Astrocyte of the spinal cord (primary cell): Measurements from ENCODE around the gene TRIM41.

ENCODE experiments used
- DNase-seq: peaks from one replicate; pipeline ENCODE4 v3.0.0; 2011; ENCODE audit warnings: low read depth, low spot score
- H3K4me3 ChIP-seq: 2 replicates; pipeline ENCODE4 v1.5.1; 2011; ENCODE audit warnings: low read depth, mild to moderate bottlenecking, low read length, moderate library complexity
- in situ Hi-C: cut with HindIII; loops from 2 replicates; pipeline ENCODE4 v1.10.0; 2017; ENCODE audit warnings: low sequenced_read_pairs
- TF ChIP-seq, protein P1 (sequence below): IDR thresholded peaks from 2 replicates; pipeline ENCODE4 v1.5.1; 2012; ENCODE audit warnings: low read depth, mild to moderate bottlenecking, low read length, inconsistent platforms

TRIM41 gene

DNA sequence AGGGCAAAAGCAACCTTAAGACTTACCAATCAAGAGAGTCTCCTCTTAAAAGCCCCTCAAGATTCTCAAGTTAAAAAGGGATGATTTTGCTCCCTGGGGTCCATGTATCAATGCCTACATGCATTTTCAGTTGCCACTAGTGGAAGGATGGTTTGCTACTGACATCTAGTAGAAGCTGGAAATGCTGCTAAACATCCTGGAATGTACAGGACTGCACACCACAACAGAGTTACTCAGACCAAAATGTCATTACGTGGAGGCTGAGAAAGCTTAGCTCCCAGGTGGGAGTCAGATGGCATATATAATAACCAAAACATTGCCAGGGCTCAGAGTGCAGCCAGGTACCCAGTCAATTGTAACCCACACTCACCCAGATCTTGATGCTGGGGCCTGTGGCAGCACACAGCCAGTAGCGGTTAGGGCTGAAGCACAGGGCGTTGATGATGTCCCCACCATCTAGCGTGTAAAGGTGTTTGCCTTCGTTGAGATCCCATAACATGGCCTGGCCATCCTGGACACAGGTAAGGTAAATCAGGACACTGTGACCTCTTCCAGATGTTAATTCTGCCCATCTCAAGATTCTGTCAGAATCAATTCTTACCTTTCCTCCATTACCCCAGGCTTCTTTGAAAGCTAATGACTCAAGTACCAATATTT, 14.8 kb downstream of the TRIM41 start:
- no peak overlapping the region for H3K4me3 ChIP-seq
- no peak for DNase-seq
- in situ Hi-C loops, result no loop called here
- TF ChIP-seq, protein P1, sequence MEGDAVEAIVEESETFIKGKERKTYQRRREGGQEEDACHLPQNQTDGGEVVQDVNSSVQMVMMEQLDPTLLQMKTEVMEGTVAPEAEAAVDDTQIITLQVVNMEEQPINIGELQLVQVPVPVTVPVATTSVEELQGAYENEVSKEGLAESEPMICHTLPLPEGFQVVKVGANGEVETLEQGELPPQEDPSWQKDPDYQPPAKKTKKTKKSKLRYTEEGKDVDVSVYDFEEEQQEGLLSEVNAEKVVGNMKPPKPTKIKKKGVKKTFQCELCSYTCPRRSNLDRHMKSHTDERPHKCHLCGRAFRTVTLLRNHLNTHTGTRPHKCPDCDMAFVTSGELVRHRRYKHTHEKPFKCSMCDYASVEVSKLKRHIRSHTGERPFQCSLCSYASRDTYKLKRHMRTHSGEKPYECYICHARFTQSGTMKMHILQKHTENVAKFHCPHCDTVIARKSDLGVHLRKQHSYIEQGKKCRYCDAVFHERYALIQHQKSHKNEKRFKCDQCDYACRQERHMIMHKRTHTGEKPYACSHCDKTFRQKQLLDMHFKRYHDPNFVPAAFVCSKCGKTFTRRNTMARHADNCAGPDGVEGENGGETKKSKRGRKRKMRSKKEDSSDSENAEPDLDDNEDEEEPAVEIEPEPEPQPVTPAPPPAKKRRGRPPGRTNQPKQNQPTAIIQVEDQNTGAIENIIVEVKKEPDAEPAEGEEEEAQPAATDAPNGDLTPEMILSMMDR, result no peak

DNA sequence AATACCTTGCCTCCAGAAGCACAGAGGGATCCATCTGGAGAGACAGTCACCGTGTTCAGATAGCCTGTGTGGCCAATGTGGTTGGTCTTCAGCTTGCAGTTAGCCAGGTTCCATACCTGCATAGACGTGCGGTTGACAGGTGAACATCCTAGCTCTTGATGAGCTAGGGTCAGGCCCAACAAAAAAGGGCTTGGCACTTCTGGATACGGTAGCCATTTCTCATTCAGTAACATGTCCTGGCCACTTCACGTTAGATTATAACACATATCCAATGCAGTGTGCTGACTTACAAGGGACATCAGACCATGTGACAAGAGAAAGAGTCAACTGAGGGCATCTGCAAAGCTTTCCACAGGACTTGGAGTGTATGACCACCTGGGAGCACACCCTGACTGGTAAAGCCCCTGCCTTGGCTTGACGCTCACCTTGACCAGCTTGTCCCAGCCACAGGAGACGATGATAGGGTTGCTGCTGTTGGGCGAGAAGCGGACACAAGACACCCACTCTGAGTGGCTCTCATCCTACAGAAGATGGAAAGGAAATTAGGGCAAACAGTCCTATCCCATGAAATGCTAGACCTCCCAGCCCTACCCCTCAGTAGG, 16.1 kb downstream of the TRIM41 start:
- TF ChIP-seq, protein P1, result no peak
- DNase-seq, result no peak
- in situ Hi-C loops, result no loop called here
- H3K4me3 ChIP-seq, result no peak overlapping the region

DNA sequence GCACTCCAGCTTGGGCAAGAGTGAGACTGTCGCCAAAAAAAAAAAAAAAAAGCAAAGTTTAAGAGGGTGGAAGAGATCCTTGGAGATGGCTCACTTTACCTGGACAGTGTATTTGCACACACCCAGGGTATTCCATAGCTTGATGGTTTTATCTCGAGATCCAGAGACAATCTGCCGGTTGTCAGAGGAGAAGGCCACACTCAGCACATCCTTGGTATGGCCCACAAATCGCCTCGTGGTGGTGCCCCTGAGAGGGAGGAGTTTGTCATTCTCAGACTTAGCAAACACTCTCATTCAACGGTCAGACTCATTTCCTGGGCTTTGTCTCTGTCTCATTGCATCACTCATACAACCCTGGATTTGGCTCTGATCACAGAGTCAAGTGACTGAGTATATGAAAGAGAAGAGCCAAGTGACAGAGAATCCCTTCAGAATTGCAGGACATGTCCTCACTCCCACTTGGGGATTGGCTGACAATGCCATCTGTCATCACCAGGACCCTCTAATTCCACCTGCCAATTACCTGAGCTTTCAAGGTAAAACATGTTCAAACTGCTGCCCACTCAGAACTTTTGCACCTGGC, 18.4 kb downstream of the TRIM41 start:
- in situ Hi-C loops, result no loop called here
- peak; percentile 77 for DNase-seq
- TF ChIP-seq, protein P1, result peak; percentile 12
- peak overlapping the region; percentile 86 for H3K4me3 ChIP-seq

DNA sequence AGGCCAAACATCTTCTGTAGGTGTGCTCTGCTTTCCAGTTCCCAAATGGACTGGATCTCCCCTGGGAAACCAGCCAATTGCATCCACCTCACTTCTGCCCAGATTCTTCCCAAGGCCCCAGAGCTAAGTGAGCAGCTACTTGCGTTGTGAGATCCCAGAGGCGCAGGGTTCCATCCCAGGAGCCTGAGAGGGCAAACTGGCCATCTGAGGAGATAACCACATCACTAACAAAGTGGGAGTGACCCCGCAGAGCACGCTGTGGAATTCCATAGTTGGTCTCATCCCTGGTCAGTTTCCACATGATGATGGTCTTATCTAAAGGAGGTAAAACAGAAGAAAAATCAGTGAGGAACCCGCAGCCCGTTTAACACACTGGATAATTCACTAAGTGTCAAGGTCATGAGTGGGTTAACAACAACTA, 19.0 kb downstream of the TRIM41 start:
- DNase-seq, result no peak
- H3K4me3 ChIP-seq, result peak overlapping the region; percentile 86
- TF ChIP-seq, protein P1, result no peak
- in situ Hi-C loops, result no loop called here

DNA sequence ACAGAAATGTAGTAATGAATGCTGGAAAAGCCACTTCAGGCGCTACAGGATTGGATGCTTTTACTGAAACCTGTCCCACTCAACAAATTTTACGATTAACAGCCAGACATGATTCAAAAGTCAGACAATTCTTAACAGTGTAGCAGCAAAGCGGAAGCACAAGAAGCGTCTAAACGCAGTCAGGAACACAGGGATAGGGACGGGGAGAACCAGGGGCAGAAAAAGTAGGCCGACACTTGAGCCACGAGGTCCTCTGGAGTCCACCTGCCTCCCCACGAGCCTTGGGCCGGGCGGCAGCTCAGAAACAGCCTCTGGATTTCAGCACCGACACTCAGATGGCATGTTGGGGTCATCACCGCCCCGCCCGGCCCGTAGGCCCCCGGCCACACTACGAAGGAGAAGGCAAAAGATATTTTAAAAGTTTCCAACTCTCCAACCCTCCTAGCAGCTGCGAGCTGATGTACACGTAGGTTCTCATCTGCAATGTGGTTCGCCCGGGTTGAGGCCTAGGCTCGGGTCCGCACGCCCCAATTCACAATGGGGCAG, 20.0 kb downstream of the TRIM41 start:
- no peak for DNase-seq
- TF ChIP-seq, protein P1, result no peak
- in situ Hi-C loops, result no loop called here

DNA sequence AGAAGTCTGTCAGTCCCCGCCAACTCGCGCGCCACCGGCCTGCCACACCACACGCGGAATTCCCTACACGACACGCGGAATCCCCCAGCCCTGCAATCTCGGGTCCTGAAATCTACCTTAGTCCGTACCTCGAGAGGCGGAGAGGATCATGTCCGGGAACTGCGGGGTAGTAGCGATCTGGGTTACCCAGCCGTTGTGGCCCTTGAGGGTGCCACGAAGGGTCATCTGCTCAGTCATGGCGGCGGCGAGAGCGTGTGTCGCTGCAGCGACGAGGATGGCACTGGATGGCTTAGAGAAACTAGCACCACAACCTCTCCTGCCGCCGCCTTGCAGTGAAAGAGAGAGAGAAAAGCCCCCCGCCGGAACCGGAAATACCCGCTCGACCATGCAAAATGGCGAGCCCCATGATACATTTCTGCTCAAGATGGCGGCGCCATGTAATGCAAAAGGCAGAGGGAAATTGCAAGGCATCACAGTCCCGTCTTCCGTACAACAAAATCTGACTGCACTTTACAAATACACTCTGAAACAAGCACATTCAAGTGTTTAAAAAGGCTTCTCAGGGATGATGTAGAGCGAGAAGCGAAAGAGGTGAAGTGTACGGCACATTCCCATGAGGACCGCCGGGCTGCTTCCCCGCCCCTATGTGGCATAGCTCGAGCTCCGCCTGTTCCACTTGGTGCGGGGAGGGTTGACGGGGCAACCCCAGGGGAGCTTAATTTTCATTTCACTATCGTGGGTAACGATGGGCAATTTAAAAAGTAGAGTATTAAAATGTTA, 20.7 kb downstream of the TRIM41 start, which contains the start of gene RACK1:
Gene RACK1, minus strand, starts transcription at position 343 of the 780 bp plus-strand sequence. Its CDS starts 106 bp downstream, at position 237.
- peak; percentile 95 for DNase-seq
- TF ChIP-seq, protein P1, result no peak
- in situ Hi-C loops, result no loop called here
- H3K4me3 ChIP-seq, result peak within 1 kb of the TSS; percentile 86

More for the DNA sequence above, 20.0 kb downstream of the TRIM41 start:
- H3K4me3 ChIP-seq, result peak overlapping the region; percentile 86
